DND-41 (cell line): ENCODE measurements around the gene PGF.

Experiments used
- ATAC-seq: fragments of 200-7000 bp; cut with Tn5 transposase; 3 replicates; pipeline ENCODE4 v1.9.1; 2021; ENCODE audit warnings: low read depth; ENCODE audit not compliant: insufficient read depth
- DNase-seq: peaks from one replicate; pipeline ENCODE4 v3.0.0-alpha.2; 2020
- H2AFZ ChIP-seq: 2 replicates; pipeline ENCODE4 v1.6.0; 2012; ENCODE audit warnings: low read depth, low read length
- H3K27ac ChIP-seq: 2 replicates; pipeline ENCODE4 v1.5.1; 2012; ENCODE audit warnings: low read length, inconsistent platforms
- H3K27me3 ChIP-seq: fragments of 200-600 bp; sonication (generic); 2 replicates; pipeline ENCODE4 v1.6.0; 2012; ENCODE audit warnings: low read length, mild to moderate bottlenecking, inconsistent platforms; ENCODE audit not compliant: insufficient read depth, poor library complexity
- H3K36me3 ChIP-seq: 2 replicates; pipeline ENCODE4 v1.5.1; 2012; ENCODE audit warnings: low read length, inconsistent platforms; ENCODE audit not compliant: insufficient read depth
- H3K4me1 ChIP-seq: 2 replicates; pipeline ENCODE4 v1.5.1; 2012; ENCODE audit warnings: mild to moderate bottlenecking, low read length; ENCODE audit not compliant: insufficient read depth
- H3K4me2 ChIP-seq: 2 replicates; pipeline ENCODE4 v1.6.0; 2012; ENCODE audit warnings: mild to moderate bottlenecking, moderate library complexity, low read length, inconsistent platforms; ENCODE audit not compliant: insufficient read depth
- H3K4me3 ChIP-seq, 2 experiments: fragments of 200-600 bp in 1 of 2; shearing (Covaris generic) in 1 of 2; 2 replicates each; pipeline ENCODE4 v1.5.1; 2012 to 2016; ENCODE audit warnings: inconsistent platforms in 2 of 2, low read length in 2 of 2, mild to moderate bottlenecking in 2 of 2, low read depth in 1 of 2, moderate library complexity in 1 of 2
- H3K79me2 ChIP-seq: 2 replicates; pipeline ENCODE4 v1.6.0; 2012; ENCODE audit warnings: low read length, inconsistent platforms; ENCODE audit not compliant: insufficient read depth
- H3K9ac ChIP-seq: 2 replicates; pipeline ENCODE4 v1.6.0; 2012; ENCODE audit warnings: low read depth, mild to moderate bottlenecking, inconsistent platforms, low read length, moderate library complexity
- H3K9me3 ChIP-seq: 2 replicates; pipeline ENCODE4 v1.5.1; 2012; ENCODE audit warnings: low read length, moderate library complexity, mild to moderate bottlenecking, inconsistent platforms; ENCODE audit not compliant: insufficient read depth, severe bottlenecking
- H4K20me1 ChIP-seq: 2 replicates; pipeline ENCODE4 v1.6.0; 2012; ENCODE audit warnings: low read length; ENCODE audit not compliant: insufficient read depth
- EZH2 ChIP-seq: IDR thresholded peaks from 3 replicates; pipeline ENCODE4 v1.6.1; 2012; ENCODE audit warnings: borderline replicate concordance, low read depth, mild to moderate bottlenecking, moderate library complexity, low read length, inconsistent platforms; ENCODE audit not compliant: severe bottlenecking
- TF ChIP-seq, protein P1 (sequence below): IDR thresholded peaks from 2 replicates; pipeline ENCODE4 v1.5.1; 2012; ENCODE audit warnings: borderline replicate concordance, low read length, moderate library complexity, mild to moderate bottlenecking; ENCODE audit not compliant: poor library complexity, severe bottlenecking; ENCODE audit errors: extremely low read depth

PGF gene

DNA sequence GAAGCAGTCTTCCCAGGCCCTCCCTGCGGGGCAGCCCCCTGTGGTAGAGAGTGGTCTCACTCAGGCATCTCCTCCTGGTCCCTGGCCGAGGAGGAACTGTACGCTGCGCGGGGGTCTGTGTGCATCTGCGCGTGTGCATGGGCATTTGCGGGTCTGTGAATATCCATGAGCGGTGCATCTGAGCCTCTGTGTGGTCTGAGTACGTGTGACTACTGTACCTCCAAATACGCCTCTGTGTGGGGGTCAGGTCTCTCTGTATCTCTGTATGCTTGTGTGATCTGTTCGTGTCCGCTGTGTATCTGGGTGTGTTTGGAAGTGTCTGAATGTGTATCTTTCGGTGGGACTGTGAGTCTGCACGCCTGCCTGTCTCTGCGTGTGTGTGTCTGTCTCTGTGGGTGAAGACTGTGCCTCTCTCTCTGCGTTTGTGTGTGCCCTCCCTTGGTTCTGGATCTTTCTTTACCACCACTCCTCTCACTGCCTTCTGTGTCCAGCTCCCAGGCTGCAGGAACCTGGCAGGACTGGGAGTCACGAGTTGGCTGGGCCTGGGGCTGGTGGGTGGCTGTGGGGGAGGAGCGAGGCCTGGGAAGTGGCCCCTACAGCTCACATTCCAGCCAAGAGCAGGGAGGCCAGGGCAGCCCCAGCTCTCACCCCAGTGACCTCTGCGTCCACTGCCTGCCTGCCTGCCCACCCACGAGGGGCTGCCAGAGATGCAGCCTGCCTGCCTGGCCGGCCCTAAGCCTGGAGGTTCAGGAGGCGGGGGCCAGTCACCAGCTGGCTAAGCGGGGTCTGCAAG lies 1.1 kb upstream of the PGF start:
- no peak overlapping the region for H2AFZ ChIP-seq
- H3K4me3 ChIP-seq, result no peak overlapping the region
- ATAC-seq (no peak), DNase-seq (no peak)
- H3K9me3 ChIP-seq, result no peaks in the 10 kb centered on the region
- no peak overlapping the region for H3K27ac ChIP-seq
- no peaks in the 10 kb centered on the region for H3K27me3 ChIP-seq
- TF ChIP-seq, protein P1, sequence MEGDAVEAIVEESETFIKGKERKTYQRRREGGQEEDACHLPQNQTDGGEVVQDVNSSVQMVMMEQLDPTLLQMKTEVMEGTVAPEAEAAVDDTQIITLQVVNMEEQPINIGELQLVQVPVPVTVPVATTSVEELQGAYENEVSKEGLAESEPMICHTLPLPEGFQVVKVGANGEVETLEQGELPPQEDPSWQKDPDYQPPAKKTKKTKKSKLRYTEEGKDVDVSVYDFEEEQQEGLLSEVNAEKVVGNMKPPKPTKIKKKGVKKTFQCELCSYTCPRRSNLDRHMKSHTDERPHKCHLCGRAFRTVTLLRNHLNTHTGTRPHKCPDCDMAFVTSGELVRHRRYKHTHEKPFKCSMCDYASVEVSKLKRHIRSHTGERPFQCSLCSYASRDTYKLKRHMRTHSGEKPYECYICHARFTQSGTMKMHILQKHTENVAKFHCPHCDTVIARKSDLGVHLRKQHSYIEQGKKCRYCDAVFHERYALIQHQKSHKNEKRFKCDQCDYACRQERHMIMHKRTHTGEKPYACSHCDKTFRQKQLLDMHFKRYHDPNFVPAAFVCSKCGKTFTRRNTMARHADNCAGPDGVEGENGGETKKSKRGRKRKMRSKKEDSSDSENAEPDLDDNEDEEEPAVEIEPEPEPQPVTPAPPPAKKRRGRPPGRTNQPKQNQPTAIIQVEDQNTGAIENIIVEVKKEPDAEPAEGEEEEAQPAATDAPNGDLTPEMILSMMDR, result no peak
- TF ChIP-seq EZH2, result no peak
- H4K20me1 ChIP-seq, result no peaks in the 10 kb centered on the region
- H3K79me2 ChIP-seq, result no peaks in the 10 kb centered on the region
- no peak overlapping the region for H3K4me2 ChIP-seq
- no peak overlapping the region for H3K9ac ChIP-seq
- no peaks in the 10 kb centered on the region for H3K36me3 ChIP-seq
- H3K4me1 ChIP-seq, result no peaks in the 10 kb centered on the region

DNA sequence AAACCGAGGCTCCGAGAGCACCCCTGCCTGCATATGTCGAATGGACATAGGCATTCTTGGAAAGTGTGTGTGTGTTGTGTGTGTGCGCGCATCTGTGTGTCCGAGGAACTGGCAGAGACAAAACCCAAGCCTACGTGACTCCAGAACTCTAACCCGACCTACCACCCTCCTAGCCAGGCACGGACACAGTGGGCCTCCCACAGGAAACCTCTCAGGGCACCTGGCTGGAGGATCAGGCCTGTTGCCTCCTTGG lies 556 bp upstream of the PGF start:
- no peak overlapping the region for H2AFZ ChIP-seq
- ATAC-seq (no peak), DNase-seq (no peak)
- H4K20me1 ChIP-seq, result no peaks in the 10 kb centered on the region
- H3K4me1 ChIP-seq, result no peaks in the 10 kb centered on the region
- no peaks in the 10 kb centered on the region for H3K36me3 ChIP-seq
- TF ChIP-seq EZH2, result no peak
- TF ChIP-seq, protein P1, result no peak
- no peak overlapping the region for H3K9ac ChIP-seq
- no peaks in the 10 kb centered on the region for H3K79me2 ChIP-seq
- H3K4me3 ChIP-seq, result no peak overlapping the region
- H3K4me2 ChIP-seq, result no peak overlapping the region
- H3K27ac ChIP-seq, result no peak overlapping the region
- no peaks in the 10 kb centered on the region for H3K9me3 ChIP-seq
- no peaks in the 10 kb centered on the region for H3K27me3 ChIP-seq

DNA sequence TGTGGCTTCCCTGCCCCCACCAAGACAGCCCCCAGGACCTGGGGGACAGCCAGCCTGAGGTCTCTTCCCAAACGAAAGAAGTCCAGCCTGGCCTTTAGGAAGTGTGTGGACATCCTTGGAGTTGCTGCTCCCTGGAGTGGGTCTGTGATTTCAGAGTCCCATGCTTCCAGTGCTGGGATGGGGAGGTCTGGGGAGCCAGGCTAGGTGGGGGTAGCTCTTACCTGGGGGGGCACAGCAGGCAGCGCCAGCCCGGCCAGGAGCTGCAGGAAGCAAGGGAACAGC lies 509 bp downstream of the PGF start:
- H3K9ac ChIP-seq, result no peak overlapping the region
- no peak overlapping the region for H2AFZ ChIP-seq
- H3K4me3 ChIP-seq, result no peak overlapping the region

More for the DNA sequence above, 509 bp downstream of the PGF start:
- Histone ChIP-seq H3K4me1 (no peaks in the 10 kb centered on the region), H3K9me3 (no peaks in the 10 kb centered on the region), H3K79me2 (no peaks in the 10 kb centered on the region), H3K27ac (no peak overlapping the region), H3K27me3 (no peaks in the 10 kb centered on the region), H3K36me3 (no peaks in the 10 kb centered on the region), H4K20me1 (no peaks in the 10 kb centered on the region), H3K4me2 (no peak overlapping the region)
- DNase-seq (no peak), ATAC-seq (no peak)
- no peak for TF ChIP-seq EZH2
- TF ChIP-seq, protein P1, result no peak
